ENCODE data around the gene KRT25.

- no peak for TF ChIP-seq CTCF (IDR thresholded peaks at IDR 0.05; ENCODE audit: low read depth, low read length)
- TF ChIP-seq EZH2phosphoT487 (IDR thresholded peaks at IDR 0.05; ENCODE audit: low read depth) = no peak
These were observed 52.9 kb downstream of the KRT25 start for GRCh38 chr17:40702271-40702670.

Data from OCI-LY3 (cell line).